SU-DHL-6 (cell line): ENCODE results near the gene MAML1.

Experiments used
- H2AFZ ChIP-seq: fragments of 200-600 bp; sonication (generic); 2 replicates; pipeline ENCODE4 v1.6.1; 2014; ENCODE audit warnings: low read depth, mild to moderate bottlenecking, moderate library complexity, mixed read lengths, antibody characterized with exemption, low read length; ENCODE audit not compliant: severe bottlenecking
- H3F3A ChIP-seq: fragments of 200-600 bp; shearing (Covaris generic); 2 replicates; pipeline ENCODE4 v1.6.0; 2016; ENCODE audit warnings: antibody characterized with exemption, mild to moderate bottlenecking; ENCODE audit not compliant: insufficient read depth
- H3K27ac ChIP-seq: fragments of 200-600 bp; sonication (generic); 2 replicates; pipeline ENCODE4 v1.5.1; 2016; ENCODE audit warnings: low read depth, mild to moderate bottlenecking, low read length, moderate library complexity, mixed read lengths
- H3K27me3 ChIP-seq: fragments of 200-600 bp; sonication (generic), shearing (Covaris generic); 2 replicates; pipeline ENCODE4 v1.6.0; 2014; ENCODE audit warnings: mild to moderate bottlenecking, low read length
- H3K36me3 ChIP-seq: fragments of 200-600 bp; sonication (generic); 2 replicates; pipeline ENCODE4 v1.6.1; 2014; ENCODE audit warnings: mild to moderate bottlenecking, low read length, mixed read lengths
- H3K4me2 ChIP-seq: fragments of 300-600, 200-600 bp; shearing (Covaris generic), sonication (generic); 2 replicates; pipeline ENCODE4 v1.6.0; 2014; ENCODE audit warnings: low read length, low read depth, mild to moderate bottlenecking; ENCODE audit not compliant: poor library complexity, severe bottlenecking
- H3K4me3 ChIP-seq: fragments of 200-600 bp; sonication (generic); 2 replicates; pipeline ENCODE4 v1.5.1; 2014; ENCODE audit warnings: antibody characterized with exemption, low read length, mild to moderate bottlenecking, mixed read lengths; ENCODE audit not compliant: insufficient read depth, poor library complexity, severe bottlenecking
- H3K79me2 ChIP-seq: fragments of 200-600 bp; sonication (generic); 2 replicates; pipeline ENCODE4 v1.6.1; 2014; ENCODE audit warnings: mild to moderate bottlenecking, low read length, moderate library complexity; ENCODE audit not compliant: insufficient read depth
- H3K9ac ChIP-seq: fragments of 200-600 bp; sonication (generic); 2 replicates; pipeline ENCODE4 v1.7.0; 2014; ENCODE audit warnings: mild to moderate bottlenecking, low read length
- H3K9me2 ChIP-seq: fragments of 200-600 bp; sonication (generic); replicated peaks from 2 replicates; pipeline ENCODE4 v1.6.1; 2014; ENCODE audit warnings: low read length; ENCODE audit not compliant: insufficient read depth
- H3K9me3 ChIP-seq: fragments of 200-600 bp; sonication (generic); 2 replicates; pipeline ENCODE4 v1.6.1; 2014; ENCODE audit warnings: low read length, mixed read lengths; ENCODE audit not compliant: insufficient read depth
- H4K20me1 ChIP-seq: fragments of 200-600 bp; sonication (generic); 2 replicates; pipeline ENCODE4 v1.6.1; 2014; ENCODE audit warnings: low read depth, mild to moderate bottlenecking, antibody characterized with exemption, low read length, moderate library complexity, mixed read lengths
- EZH2phosphoT487 ChIP-seq: fragments of 200-600 bp; sonication (generic), shearing (Covaris generic); conservative IDR thresholded peaks from 2 replicates; pipeline ENCODE4 v1.6.1; 2018; ENCODE audit warnings: mild to moderate bottlenecking, antibody characterized with exemption, low read length, moderate library complexity, mixed read lengths
- TF ChIP-seq, protein P1 (sequence below): fragments of 200-600 bp; sonication (generic); IDR thresholded peaks from one replicate; pipeline ENCODE4 v1.5.1; 2017; ENCODE audit warnings: antibody characterized with exemption, mild to moderate bottlenecking, low read length, moderate library complexity; ENCODE audit not compliant: insufficient read depth, poor library complexity, severe bottlenecking

The MAML1 gene

GRCh38 chr5:179792612-179793467 lies 60.2 kb downstream of the MAML1 start:
- no peaks in the 10 kb centered on the region for H3K27me3 ChIP-seq
- no peaks in the 10 kb centered on the region for H3K36me3 ChIP-seq
- TF ChIP-seq, protein P1, sequence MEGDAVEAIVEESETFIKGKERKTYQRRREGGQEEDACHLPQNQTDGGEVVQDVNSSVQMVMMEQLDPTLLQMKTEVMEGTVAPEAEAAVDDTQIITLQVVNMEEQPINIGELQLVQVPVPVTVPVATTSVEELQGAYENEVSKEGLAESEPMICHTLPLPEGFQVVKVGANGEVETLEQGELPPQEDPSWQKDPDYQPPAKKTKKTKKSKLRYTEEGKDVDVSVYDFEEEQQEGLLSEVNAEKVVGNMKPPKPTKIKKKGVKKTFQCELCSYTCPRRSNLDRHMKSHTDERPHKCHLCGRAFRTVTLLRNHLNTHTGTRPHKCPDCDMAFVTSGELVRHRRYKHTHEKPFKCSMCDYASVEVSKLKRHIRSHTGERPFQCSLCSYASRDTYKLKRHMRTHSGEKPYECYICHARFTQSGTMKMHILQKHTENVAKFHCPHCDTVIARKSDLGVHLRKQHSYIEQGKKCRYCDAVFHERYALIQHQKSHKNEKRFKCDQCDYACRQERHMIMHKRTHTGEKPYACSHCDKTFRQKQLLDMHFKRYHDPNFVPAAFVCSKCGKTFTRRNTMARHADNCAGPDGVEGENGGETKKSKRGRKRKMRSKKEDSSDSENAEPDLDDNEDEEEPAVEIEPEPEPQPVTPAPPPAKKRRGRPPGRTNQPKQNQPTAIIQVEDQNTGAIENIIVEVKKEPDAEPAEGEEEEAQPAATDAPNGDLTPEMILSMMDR = no peak
- no peak for TF ChIP-seq EZH2phosphoT487
- no peak overlapping the region for H3K4me2 ChIP-seq
- no peaks in the 10 kb centered on the region for H3K9me3 ChIP-seq
- H3K9ac ChIP-seq = no peak overlapping the region
- no peak overlapping the region for H2AFZ ChIP-seq
- H3K27ac ChIP-seq = no peak overlapping the region
- no peaks in the 10 kb centered on the region for H3K9me2 ChIP-seq
- H3K79me2 ChIP-seq = no peaks in the 10 kb centered on the region
- no peaks in the 10 kb centered on the region for H3F3A ChIP-seq
- H3K4me3 ChIP-seq = no peak overlapping the region
- no peaks in the 10 kb centered on the region for H4K20me1 ChIP-seq

DNA sequence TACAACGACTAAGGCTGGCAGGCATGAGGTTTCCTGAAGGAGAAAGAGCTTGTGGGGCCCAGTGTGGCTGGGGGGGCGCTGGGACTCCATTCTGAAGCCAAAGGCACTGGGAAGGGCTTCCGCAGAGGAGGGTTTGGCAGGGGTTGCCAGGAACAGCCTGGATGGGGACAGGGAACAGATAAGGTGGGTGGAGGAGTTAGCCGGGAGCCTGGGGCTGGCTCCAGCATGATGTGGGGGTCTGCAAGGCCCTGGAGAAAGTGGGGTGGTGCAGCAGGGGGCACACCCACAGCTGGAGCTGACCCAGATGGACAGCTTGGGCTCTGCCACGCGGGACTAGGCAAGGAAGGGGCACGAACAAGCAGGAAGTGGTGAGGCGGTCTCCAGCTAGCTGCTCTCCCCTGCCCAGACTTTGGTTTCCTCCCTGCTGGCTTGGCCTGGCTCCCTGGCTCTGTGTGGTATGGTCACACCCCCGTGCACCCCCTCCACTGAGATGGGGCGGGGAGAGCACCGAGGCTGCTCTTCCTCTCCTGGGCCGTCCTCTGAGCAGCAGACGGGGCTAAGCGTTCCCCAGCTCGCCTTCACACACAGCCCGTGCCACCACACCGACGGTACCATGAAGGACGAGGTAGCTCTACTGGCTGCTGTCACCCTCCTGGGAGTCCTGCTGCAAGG lies 61.0 kb downstream of the MAML1 start, which contains the start of gene LTC4S:
Gene LTC4S (plus strand): TSS at position 519 of the 672 bp plus-strand sequence. CDS start 95 bp downstream, at position 614.
- H3K27ac ChIP-seq = no peak within 1 kb of the TSS
- no peaks in the 10 kb centered on the region for H3K27me3 ChIP-seq

GRCh38 chr5:179794171-179794570 lies 61.5 kb downstream of the MAML1 start:
- Histone ChIP-seq H3K9ac (no peak overlapping the region), H3K4me3 (no peak overlapping the region), H3K4me2 (no peak overlapping the region)

More for the DNA sequence above, 61.0 kb downstream of the MAML1 start, which contains the start of gene LTC4S:
- Histone ChIP-seq H3F3A (no peaks in the 10 kb centered on the region), H4K20me1 (no peaks in the 10 kb centered on the region), H3K79me2 (no peaks in the 10 kb centered on the region), H3K9me3 (no peaks in the 10 kb centered on the region), H3K9me2 (no peaks in the 10 kb centered on the region), H3K4me2 (no peak within 1 kb of the TSS), H3K9ac (no peak within 1 kb of the TSS), H3K4me3 (no peak within 1 kb of the TSS), H2AFZ (no peak within 1 kb of the TSS), H3K36me3 (no peaks in the 10 kb centered on the region)
- TF ChIP-seq, protein P1 = no peak
- TF ChIP-seq EZH2phosphoT487 = no peak

More at GRCh38 chr5:179794171-179794570, 61.5 kb downstream of the MAML1 start:
- H3K79me2 ChIP-seq = no peaks in the 10 kb centered on the region
- no peaks in the 10 kb centered on the region for H4K20me1 ChIP-seq
- TF ChIP-seq EZH2phosphoT487 = no peak
- TF ChIP-seq, protein P1 = no peak
- H2AFZ ChIP-seq = no peak overlapping the region
- no peak overlapping the region for H3K27ac ChIP-seq
- H3K36me3 ChIP-seq = no peaks in the 10 kb centered on the region
- H3K27me3 ChIP-seq = no peaks in the 10 kb centered on the region
- H3F3A ChIP-seq = no peaks in the 10 kb centered on the region
- H3K9me3 ChIP-seq = no peaks in the 10 kb centered on the region
- no peaks in the 10 kb centered on the region for H3K9me2 ChIP-seq
